Measurements from ENCODE around the gene TRPM2. TPM values are rescaled to one million over a fixed set of nuclear protein-coding genes. Genes with fewer than 3 reads are reported as not detected.

Gene TRPM2
- total RNA-seq, 1 experiment from 2014 or later = not detected

- BruUV-seq (replicated peaks) = no TSS peak
- TF ChIP-seq, protein P1, sequence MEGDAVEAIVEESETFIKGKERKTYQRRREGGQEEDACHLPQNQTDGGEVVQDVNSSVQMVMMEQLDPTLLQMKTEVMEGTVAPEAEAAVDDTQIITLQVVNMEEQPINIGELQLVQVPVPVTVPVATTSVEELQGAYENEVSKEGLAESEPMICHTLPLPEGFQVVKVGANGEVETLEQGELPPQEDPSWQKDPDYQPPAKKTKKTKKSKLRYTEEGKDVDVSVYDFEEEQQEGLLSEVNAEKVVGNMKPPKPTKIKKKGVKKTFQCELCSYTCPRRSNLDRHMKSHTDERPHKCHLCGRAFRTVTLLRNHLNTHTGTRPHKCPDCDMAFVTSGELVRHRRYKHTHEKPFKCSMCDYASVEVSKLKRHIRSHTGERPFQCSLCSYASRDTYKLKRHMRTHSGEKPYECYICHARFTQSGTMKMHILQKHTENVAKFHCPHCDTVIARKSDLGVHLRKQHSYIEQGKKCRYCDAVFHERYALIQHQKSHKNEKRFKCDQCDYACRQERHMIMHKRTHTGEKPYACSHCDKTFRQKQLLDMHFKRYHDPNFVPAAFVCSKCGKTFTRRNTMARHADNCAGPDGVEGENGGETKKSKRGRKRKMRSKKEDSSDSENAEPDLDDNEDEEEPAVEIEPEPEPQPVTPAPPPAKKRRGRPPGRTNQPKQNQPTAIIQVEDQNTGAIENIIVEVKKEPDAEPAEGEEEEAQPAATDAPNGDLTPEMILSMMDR (IDR thresholded peaks at IDR 0.05; ENCODE audit: unreplicated experiment) = no peak
- peaks cover 10% of the 10 kb centered on the region for H3K36me3 Mint-ChIP-seq (ENCODE audit: insufficient read depth, unreplicated experiment)
- peaks cover 2% of the 10 kb centered on the region for H3K9me3 Mint-ChIP-seq (ENCODE audit: low read depth, unreplicated experiment)
- H3K4me3 Mint-ChIP-seq (ENCODE audit: low read depth, unreplicated experiment) = no peak overlapping the region
- peaks cover 3% of the 10 kb centered on the region for H3K27me3 Mint-ChIP-seq (ENCODE audit: unreplicated experiment)
- no peak for DNase-seq
- intact Hi-C loops (cut with micrococcal nuclease; ENCODE audit: unreplicated experiment) = no loop called here
- CTCF ChIA-PET = no interaction called here
- H3K4me1 Mint-ChIP-seq (ENCODE audit: low read depth, unreplicated experiment) = no peaks in the 10 kb centered on the region
- no peak overlapping the region for H3K27ac Mint-ChIP-seq (ENCODE audit: unreplicated experiment)
Measured at GRCh38 chr21:44406953-44407352, 53.5 kb downstream of the TRPM2 start.

DNA sequence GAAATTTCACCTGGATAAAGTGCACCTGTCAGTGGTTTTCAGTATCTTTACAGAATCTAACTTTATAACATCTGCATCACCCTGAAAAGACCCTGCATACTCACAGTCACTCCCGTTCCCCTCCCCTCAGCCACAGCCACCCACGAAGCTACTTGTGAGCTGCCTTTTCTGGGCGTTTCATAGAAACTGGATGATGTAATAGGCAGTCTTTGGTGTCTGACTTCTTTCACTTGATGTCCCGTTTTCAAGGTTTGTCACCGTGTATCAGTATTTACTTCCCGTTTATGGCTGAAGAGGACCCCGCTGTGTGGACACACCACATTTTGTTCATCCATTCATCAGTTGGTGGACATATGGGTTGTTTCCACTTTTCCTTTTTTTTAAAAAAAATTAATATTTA lies 54.1 kb downstream of the TRPM2 start:
- intact Hi-C loops (cut with micrococcal nuclease; ENCODE audit: unreplicated experiment) = no loop called here
- Mint-ChIP-seq H3K27ac (ENCODE audit: unreplicated experiment) (no peak overlapping the region), H3K36me3 (ENCODE audit: insufficient read depth, unreplicated experiment) (peaks cover 10% of the 10 kb centered on the region), H3K27me3 (ENCODE audit: unreplicated experiment) (no peaks in the 10 kb centered on the region), H3K4me1 (ENCODE audit: low read depth, unreplicated experiment) (no peaks in the 10 kb centered on the region), H3K9me3 (ENCODE audit: low read depth, unreplicated experiment) (peaks cover 2% of the 10 kb centered on the region), H3K4me3 (ENCODE audit: low read depth, unreplicated experiment) (no peak overlapping the region)
- BruUV-seq (replicated peaks) = no TSS peak
- TF ChIP-seq, protein P1 (IDR thresholded peaks at IDR 0.05; ENCODE audit: unreplicated experiment) = no peak
- DNase-seq = no peak
- CTCF ChIA-PET = no interaction called here

- H3K4me3 Mint-ChIP-seq (ENCODE audit: low read depth, unreplicated experiment) = no peak overlapping the region
- BruUV-seq (replicated peaks) = no TSS peak
- peaks cover 2% of the 10 kb centered on the region for H3K9me3 Mint-ChIP-seq (ENCODE audit: low read depth, unreplicated experiment)
Measured at GRCh38 chr21:44408226-44408625, 54.8 kb downstream of the TRPM2 start.

GRCh38 chr21:44413566-44414290 lies 60.3 kb downstream of the TRPM2 start:
- H3K27me3 Mint-ChIP-seq (ENCODE audit: unreplicated experiment) = peaks cover 15% of the 10 kb centered on the region
- CTCF ChIA-PET = no interaction called here
- peaks cover 4% of the 10 kb centered on the region for H3K36me3 Mint-ChIP-seq (ENCODE audit: insufficient read depth, unreplicated experiment)
- H3K4me1 Mint-ChIP-seq (ENCODE audit: low read depth, unreplicated experiment) = no peaks in the 10 kb centered on the region
- intact Hi-C loops (cut with micrococcal nuclease; ENCODE audit: unreplicated experiment) = no loop called here
- H3K9me3 Mint-ChIP-seq (ENCODE audit: low read depth, unreplicated experiment) = no peaks in the 10 kb centered on the region
- no TSS peak for BruUV-seq (replicated peaks)
- no peak overlapping the region for H3K27ac Mint-ChIP-seq (ENCODE audit: unreplicated experiment)
- TF ChIP-seq, protein P1 (IDR thresholded peaks at IDR 0.05; ENCODE audit: unreplicated experiment) = no peak
- DNase-seq = no peak
- no peak overlapping the region for H3K4me3 Mint-ChIP-seq (ENCODE audit: low read depth, unreplicated experiment)

More at GRCh38 chr21:44408226-44408625, 54.8 kb downstream of the TRPM2 start:
- Mint-ChIP-seq H3K4me1 (ENCODE audit: low read depth, unreplicated experiment) (no peaks in the 10 kb centered on the region), H3K27ac (ENCODE audit: unreplicated experiment) (no peak overlapping the region), H3K36me3 (ENCODE audit: insufficient read depth, unreplicated experiment) (peaks cover 10% of the 10 kb centered on the region), H3K27me3 (ENCODE audit: unreplicated experiment) (no peaks in the 10 kb centered on the region)
- no peak for DNase-seq
- intact Hi-C loops (cut with micrococcal nuclease; ENCODE audit: unreplicated experiment) = no loop called here
- CTCF ChIA-PET = no interaction called here
- TF ChIP-seq, protein P1 (IDR thresholded peaks at IDR 0.05; ENCODE audit: unreplicated experiment) = no peak
